Tibial nerve (tissue), 3 donors: ENCODE results near the gene ZNF580.

Source experiments
- POLR2A ChIP-seq, 2 donors: fragments of 450-650 bp; IDR thresholded peaks; one replicate each; pipeline ENCODE4 v1.6.1; 2017; ENCODE audit warnings: antibody characterized with exemption in 2 of 2, mild to moderate bottlenecking in 2 of 2, moderate library complexity in 2 of 2
- TF ChIP-seq, protein P1 (sequence below), 5 experiments: fragments of 200-600 bp in 3 of 5; fragments of 450-650 bp in 2 of 5; sonication (generic) in 3 of 5; IDR thresholded peaks; one replicate each; pipeline ENCODE4 v1.5.1; 2016 to 2019; ENCODE audit warnings: antibody characterized with exemption in 5 of 5, mild to moderate bottlenecking in 3 of 5, moderate library complexity in 2 of 5

- TF ChIP-seq POLR2A (IDR thresholded peaks at IDR 0.05): no peak
- TF ChIP-seq, protein P1, sequence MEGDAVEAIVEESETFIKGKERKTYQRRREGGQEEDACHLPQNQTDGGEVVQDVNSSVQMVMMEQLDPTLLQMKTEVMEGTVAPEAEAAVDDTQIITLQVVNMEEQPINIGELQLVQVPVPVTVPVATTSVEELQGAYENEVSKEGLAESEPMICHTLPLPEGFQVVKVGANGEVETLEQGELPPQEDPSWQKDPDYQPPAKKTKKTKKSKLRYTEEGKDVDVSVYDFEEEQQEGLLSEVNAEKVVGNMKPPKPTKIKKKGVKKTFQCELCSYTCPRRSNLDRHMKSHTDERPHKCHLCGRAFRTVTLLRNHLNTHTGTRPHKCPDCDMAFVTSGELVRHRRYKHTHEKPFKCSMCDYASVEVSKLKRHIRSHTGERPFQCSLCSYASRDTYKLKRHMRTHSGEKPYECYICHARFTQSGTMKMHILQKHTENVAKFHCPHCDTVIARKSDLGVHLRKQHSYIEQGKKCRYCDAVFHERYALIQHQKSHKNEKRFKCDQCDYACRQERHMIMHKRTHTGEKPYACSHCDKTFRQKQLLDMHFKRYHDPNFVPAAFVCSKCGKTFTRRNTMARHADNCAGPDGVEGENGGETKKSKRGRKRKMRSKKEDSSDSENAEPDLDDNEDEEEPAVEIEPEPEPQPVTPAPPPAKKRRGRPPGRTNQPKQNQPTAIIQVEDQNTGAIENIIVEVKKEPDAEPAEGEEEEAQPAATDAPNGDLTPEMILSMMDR (IDR thresholded peaks at IDR 0.05): no peak
Measured at GRCh38 chr19:55618426-55618825, 22.4 kb upstream of the ZNF580 start.
